HEK293T (cell line): ENCODE results near the gene SLCO3A1.
"Not testable (repeated sequence)": the region's sequence is repeated elsewhere in the genome, so short reads cannot be mapped to it uniquely, and the experiment has no call there.

Experiments used
- BHLHE40 ChIP-seq: fragments of 450-650 bp; IDR thresholded peaks from 2 replicates; pipeline ENCODE4 v1.6.1; 2016; ENCODE audit warnings: mild to moderate bottlenecking, moderate library complexity, borderline replicate concordance
- FOXA1 ChIP-seq: fragments of 450-650 bp; IDR thresholded peaks from 2 replicates; pipeline ENCODE4 v1.6.1; 2016; ENCODE audit warnings: mild to moderate bottlenecking
- HDGF ChIP-seq: fragments of 450-650 bp; IDR thresholded peaks from 2 replicates; pipeline ENCODE4 v1.6.1; 2017; ENCODE audit warnings: antibody characterized with exemption, borderline replicate concordance
- NFRKB ChIP-seq: fragments of 450-650 bp; IDR thresholded peaks from 2 replicates; pipeline ENCODE4 v1.6.1; 2016; ENCODE audit warnings: mild to moderate bottlenecking, moderate library complexity
- SP1 ChIP-seq: fragments of 450-650 bp; IDR thresholded peaks from 2 replicates; pipeline ENCODE4 v1.6.1; 2017
- SUZ12 ChIP-seq: fragments of 450-650 bp; IDR thresholded peaks from 2 replicates; pipeline ENCODE4 v1.6.1; 2016; ENCODE audit warnings: mild to moderate bottlenecking
- ZNF384 ChIP-seq: fragments of 450-650 bp; IDR thresholded peaks from 2 replicates; pipeline ENCODE4 v1.6.1; 2016
- TF ChIP-seq, protein P1 (sequence below): fragments of 450-650 bp; IDR thresholded peaks from 2 replicates; pipeline ENCODE4 v1.6.1; 2016

DNA sequence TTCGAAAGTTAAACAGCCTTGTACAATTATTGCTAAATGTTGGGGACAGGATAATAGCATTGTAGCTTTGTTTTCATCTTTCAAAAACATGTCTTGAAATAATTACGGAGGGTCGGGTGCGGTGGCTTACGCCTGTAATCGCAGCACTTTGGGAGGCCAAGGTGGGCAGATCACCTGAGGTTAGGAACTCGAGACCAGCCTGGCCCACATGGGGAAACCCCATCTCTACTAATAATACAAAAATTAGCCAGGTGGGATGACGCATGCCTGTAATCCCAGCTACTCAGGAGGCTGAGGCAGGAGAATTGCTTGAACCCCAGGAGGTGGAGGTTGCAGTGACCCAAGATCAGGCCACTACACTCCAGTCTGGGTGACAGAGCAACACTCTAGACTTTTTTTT, 216.7 kb downstream of the SLCO3A1 start:
- TF ChIP-seq SP1, SUZ12, FOXA1, ZNF384, NFRKB, BHLHE40, HDGF: not testable (repeated sequence)
- TF ChIP-seq, protein P1, sequence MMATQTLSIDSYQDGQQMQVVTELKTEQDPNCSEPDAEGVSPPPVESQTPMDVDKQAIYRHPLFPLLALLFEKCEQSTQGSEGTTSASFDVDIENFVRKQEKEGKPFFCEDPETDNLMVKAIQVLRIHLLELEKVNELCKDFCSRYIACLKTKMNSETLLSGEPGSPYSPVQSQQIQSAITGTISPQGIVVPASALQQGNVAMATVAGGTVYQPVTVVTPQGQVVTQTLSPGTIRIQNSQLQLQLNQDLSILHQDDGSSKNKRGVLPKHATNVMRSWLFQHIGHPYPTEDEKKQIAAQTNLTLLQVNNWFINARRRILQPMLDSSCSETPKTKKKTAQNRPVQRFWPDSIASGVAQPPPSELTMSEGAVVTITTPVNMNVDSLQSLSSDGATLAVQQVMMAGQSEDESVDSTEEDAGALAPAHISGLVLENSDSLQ = not testable (repeated sequence)
